GM12878 (cell line): Measurements from ENCODE around the gene DDX54. TPM values are rescaled to one million over a fixed set of nuclear protein-coding genes. Genes with fewer than 3 reads are reported as not detected.

Source experiments
- ATAC-seq: fragments of 200-7000 bp; cut with Tn5 transposase; 3 replicates; pipeline ENCODE4 v1.9.1; 2020; ENCODE audit warnings: mild to moderate bottlenecking, moderate library complexity
- BruUV-seq: library from RNA; stranded (reverse); fragments of 400-500 nt; replicated peaks from 2 replicates; lab custom pipeline; 2021; lab: Mats Ljungman, UMichigan
- CTCF ChIA-PET: fragments of 300-600 bp; sonication (Branson Sonifier 250); formaldehyde crosslinking; extraction: SDS; loops from one replicate; lab custom pipeline; 2021; ENCODE audit warnings: inconsistent platforms; lab: Yijun Ruan, JAX
- POLR2A ChIA-PET: fragments of 350-600 bp; formaldehyde crosslinking; extraction: SDS; loops from one replicate; lab custom pipeline; 2021; ENCODE audit warnings: inconsistent platforms; lab: Charles Lee
- RAD21 ChIA-PET: fragments of 300-600 bp; sonication (Branson Sonifier 250); formaldehyde crosslinking; loops from one replicate; lab custom pipeline; 2023; ENCODE audit warnings: antibody characterized with exemption; ENCODE audit not compliant: unreplicated experiment; lab: Charles Lee
- SMC1A ChIA-PET: fragments of 300-600 bp; sonication (Branson Sonifier 250); formaldehyde crosslinking; loops from one replicate; lab custom pipeline; 2023; ENCODE audit not compliant: unreplicated experiment, uncharacterized antibody; lab: Charles Lee
- DNase-seq: peaks from one replicate; pipeline ENCODE4 v3.0.0-alpha.2; 2011; ENCODE audit warnings: low read depth, low spot score
- FAIRE-seq: peaks from 3 replicates; lab custom pipeline; 2011; peaks lifted over from hg19 to GRCh38; lab: Jason Lieb, UNC
- H2AFZ ChIP-seq: 2 replicates; pipeline ENCODE4 v1.6.0; 2011; ENCODE audit warnings: low read depth, low read length, control low read depth; ENCODE audit not compliant: control insufficient read depth
- H3K27ac ChIP-seq: 2 replicates; pipeline ENCODE4 v1.5.1; 2011; ENCODE audit warnings: control low read depth; ENCODE audit not compliant: control insufficient read depth, insufficient read depth
- H3K27me3 ChIP-seq, 2 experiments: replicated peaks in 1 of 2; 2 replicates each; pipeline versions ENCODE4 v1.6.0 to v1.6.1; 2011; ENCODE audit warnings: low read length in 1 of 2; ENCODE audit not compliant: control insufficient read depth in 2 of 2, insufficient read depth in 2 of 2
- H3K36me3 ChIP-seq, 2 experiments: 2 replicates each; pipeline ENCODE4 v1.5.1; 2011; ENCODE audit warnings: low read length in 1 of 2; ENCODE audit not compliant: control insufficient read depth in 2 of 2, insufficient read depth in 2 of 2
- H3K4me1 ChIP-seq: 2 replicates; pipeline ENCODE4 v1.6.1; 2011; ENCODE audit warnings: mild to moderate bottlenecking, low read length, moderate library complexity, mixed read lengths; ENCODE audit not compliant: control insufficient read depth, insufficient read depth
- H3K4me2 ChIP-seq: 2 replicates; pipeline ENCODE4 v1.6.0; 2011; ENCODE audit warnings: control low read depth; ENCODE audit not compliant: control insufficient read depth, insufficient read depth
- H3K4me3 ChIP-seq: fragments of 200-600 bp; sonication (generic); 2 replicates; pipeline ENCODE4 v1.5.1; 2016
- H3K79me2 ChIP-seq: 2 replicates; pipeline ENCODE4 v1.6.0; 2011; ENCODE audit warnings: low read length; ENCODE audit not compliant: control insufficient read depth, insufficient read depth
- H3K9ac ChIP-seq: 2 replicates; pipeline ENCODE4 v1.8.0; 2011; ENCODE audit warnings: low read length, control low read depth, mixed read lengths; ENCODE audit not compliant: control insufficient read depth, insufficient read depth
- H3K9me3 ChIP-seq: replicated peaks from 3 replicates; pipeline ENCODE4 v1.5.1; 2011; ENCODE audit warnings: mild to moderate bottlenecking, low read length; ENCODE audit not compliant: control insufficient read depth, insufficient read depth
- H4K20me1 ChIP-seq: 2 replicates; pipeline ENCODE4 v1.6.0; 2011; ENCODE audit not compliant: control insufficient read depth, insufficient read depth
- ATF3 ChIP-seq: IDR thresholded peaks from 2 replicates; pipeline ENCODE4 v1.6.1; 2011; ENCODE audit warnings: low read depth, mild to moderate bottlenecking, low read length, moderate library complexity, borderline replicate concordance; ENCODE audit errors: extremely low read depth
- EED ChIP-seq: sonication (generic); IDR thresholded peaks from 2 replicates; pipeline ENCODE4 v1.6.1; 2016; ENCODE audit warnings: antibody characterized with exemption, low read depth
- EZH2 ChIP-seq: IDR thresholded peaks from 2 replicates; pipeline ENCODE4 v1.6.1; 2012; ENCODE audit warnings: low read depth, mild to moderate bottlenecking, control low read depth, inconsistent platforms, low read length, borderline replicate concordance; ENCODE audit not compliant: control insufficient read depth
- MLLT1 ChIP-seq: fragments of 450-650 bp; IDR thresholded peaks from 2 replicates; pipeline ENCODE4 v1.6.1; 2016; ENCODE audit warnings: mild to moderate bottlenecking
- RELB ChIP-seq: fragments of 450-650 bp; IDR thresholded peaks from 2 replicates; pipeline ENCODE4 v1.6.1; 2017; ENCODE audit warnings: low read depth, mild to moderate bottlenecking, moderate library complexity
- TCF7 ChIP-seq: IDR thresholded peaks from 2 replicates; pipeline ENCODE4 v1.6.1; 2014; ENCODE audit warnings: antibody characterized with exemption, borderline replicate concordance
- USF2 ChIP-seq: IDR thresholded peaks from 2 replicates; pipeline ENCODE4 v1.6.1; 2011; ENCODE audit warnings: low read depth, low read length, improper control_type of control experiment, borderline replicate concordance
- WGBS: methylation state at CpG from one replicate; pipeline ENCODE4 v1.1.6; 2016; ENCODE audit warnings: low lambda C conversion rate; ENCODE audit not compliant: insufficient replicate concordance, insufficient coverage; ENCODE audit errors: missing lambda C conversion rate; 5-methylcytosine and 5-hydroxymethylcytosine counted together
- in situ Hi-C: fragments of 300-500 bp; cut with MboI; formaldehyde crosslinking; loops from 9 replicates; pipeline ENCODE4 v1.14.3; 2018; ENCODE audit warnings: mixed read lengths
- intact Hi-C: fragments of 100-400 bp; cut with micrococcal nuclease; formaldehyde crosslinking; loops from one replicate; pipeline ENCODE4 v1.14.2; 2022; ENCODE audit not compliant: unreplicated experiment
- polyA plus RNA-seq, 11 experiments: library from polyadenylated mRNA; depleted of rRNA in 4 of 11; unstranded in 6 of 11; stranded (reverse) in 5 of 11; fragments of >200 nt; fragmentation: Nextera tagmentation in 4 of 11; fragmentation: Illumina TruSeq in 1 of 11; extraction: Ambion mirVana in 4 of 11; extraction: Trizol in 1 of 11; gene quantifications; 1 replicate in 1 of 11; 2 replicates in 10 of 11; pipeline versions ENCODE4 v1.2.1 to v1.2.3, GENCODE V29; 2011 to 2016; ENCODE audit warnings: inconsistent platforms in 2 of 11, missing spikeins in 2 of 11, low read depth in 1 of 11
- total RNA-seq, 4 experiments: library from RNA; depleted of rRNA in 3 of 4; stranded (reverse); fragments of >200 nt in 3 of 4; fragmentation: Illumina TruSeq in 1 of 4; extraction: Trizol in 1 of 4; gene quantifications; 2 replicates each; pipeline versions ENCODE4 v1.2.1 to v1.2.3, GENCODE V29; 2013 to 2021

DDX54 gene
- total and polyA plus RNA-seq, 10 of the 15 experiments (the other 5 are each of a cell fraction or from before 2014, with no cell fraction given): 1.9 to 115 (median 56.3) TPM

- Histone ChIP-seq H3K36me3 (no peaks in the 10 kb centered on the region), H3K4me1 (no peaks in the 10 kb centered on the region), H3K4me3 (no peak overlapping the region), H3K9ac (no peak overlapping the region), H3K4me2 (no peak overlapping the region), H3K9me3 (no peaks in the 10 kb centered on the region), H3K27ac (no peak overlapping the region), H2AFZ (no peak overlapping the region), H4K20me1 (no peaks in the 10 kb centered on the region), H3K27me3 (no peaks in the 10 kb centered on the region; a peak in 2 of 4 replicates), H3K79me2 (no peaks in the 10 kb centered on the region)
- no peak for TF ChIP-seq TCF7
- no peak for TF ChIP-seq EED
- no peak for TF ChIP-seq USF2
- in situ Hi-C loops (no loop called here), intact Hi-C loops (no loop called here)
- ChIA-PET CTCF (interaction anchor here (1.0 kb wide), 1 partner anchor 349 kb away, joined by 3 read pairs; no protein-coding TSS in a partner anchor), POLR2A (no interaction called here), SMC1A (no interaction called here), RAD21 (no interaction called here)
- BruUV-seq: no TSS peak
- WGBS: 0% methylated on average over 2 of the region's 2 CpGs
- ATAC-seq (no peak), FAIRE-seq (no peak), DNase-seq (no peak)
Observed at GRCh38 chr12:113113397-113113796, 71.9 kb downstream of the DDX54 start.

GRCh38 chr12:113112043-113112899 lies 73.0 kb downstream of the DDX54 start:
- ChIA-PET CTCF (interaction anchor here (0.6 kb wide), 1 partner anchor 41 kb away, joined by 3 read pairs; no protein-coding TSS in a partner anchor), POLR2A (no interaction called here), RAD21 (no interaction called here), SMC1A (no interaction called here)
- Histone ChIP-seq H2AFZ (no peak overlapping the region), H3K4me2 (no peak overlapping the region), H3K79me2 (no peaks in the 10 kb centered on the region), H3K36me3 (no peaks in the 10 kb centered on the region), H3K27ac (no peak overlapping the region), H3K4me1 (no peaks in the 10 kb centered on the region), H4K20me1 (no peaks in the 10 kb centered on the region), H3K9me3 (no peaks in the 10 kb centered on the region), H3K4me3 (no peak overlapping the region), H3K27me3 (no peaks in the 10 kb centered on the region; a peak in 2 of 4 replicates), H3K9ac (no peak overlapping the region)
- ATAC-seq (no peak), FAIRE-seq (no peak), DNase-seq (no peak)
- 55% methylated on average over 38 of the region's 39 CpGs for WGBS
- intact Hi-C loops: no loop called here
- no TSS peak for BruUV-seq
- in situ Hi-C loops: no loop called here
- TF ChIP-seq ATF3 (no peak), MLLT1 (no peak), EZH2 (no peak), RELB (no peak)
